ENCODE results near the gene ZAR1L.

- TF ChIP-seq CTCF (conservative IDR thresholded peaks at IDR 0.05) (no peak), ZFX (IDR thresholded peaks at IDR 0.05) (no peak)
Measured at GRCh38 chr13:32297206-32297605, 18.0 kb downstream of the ZAR1L start.

Data from C4-2B (cell line).